T47D (cell line): ENCODE results near the gene INPP5J.

ENCODE experiments used
- DNase-seq, 2 experiments: peaks; one replicate each; pipeline versions ENCODE4 v3.0.0 to v3.0.0-alpha.2; 2011 to 2012; ENCODE audit warnings: low read depth in 1 of 2, low spot score in 1 of 2
- JUND ChIP-seq: IDR thresholded peaks from 2 replicates; pipeline ENCODE4 v1.6.1; 2012; ENCODE audit warnings: low read depth
- in situ Hi-C: cut with HindIII; loops from 2 replicates; pipeline ENCODE4 v1.10.0; 2016; ENCODE audit warnings: low sequenced_read_pairs, low pct_unique_long_range_greater_than_20kb

The INPP5J gene

GRCh38 chr22:31127181-31127772, 4.5 kb downstream of the INPP5J start:
- in situ Hi-C loops = no loop called here
- no peak for DNase-seq
- no peak for TF ChIP-seq JUND

DNA sequence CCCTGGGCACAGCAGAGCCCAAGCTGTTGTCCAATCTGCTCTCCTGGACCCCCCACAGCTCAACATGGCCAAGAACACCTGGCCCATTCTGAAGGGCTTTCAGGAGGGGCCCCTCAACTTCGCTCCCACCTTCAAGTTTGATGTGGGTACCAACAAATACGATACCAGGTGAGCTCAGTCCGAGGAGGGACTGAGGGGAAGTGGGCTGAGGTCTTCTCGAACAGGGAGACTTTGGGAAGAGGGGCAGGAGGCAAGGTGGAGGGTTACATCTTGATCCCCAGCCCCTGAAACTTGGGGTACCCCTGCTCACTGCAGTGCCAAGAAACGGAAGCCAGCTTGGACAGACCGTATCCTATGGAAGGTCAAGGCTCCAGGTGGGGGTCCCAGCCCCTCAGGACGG, 5.4 kb downstream of the INPP5J start:
- no peak for DNase-seq
- in situ Hi-C loops = no loop called here
- no peak for TF ChIP-seq JUND

- in situ Hi-C loops = no loop called here
- DNase-seq = peak in 1 of 2 experiments; percentile 85
- no peak for TF ChIP-seq JUND
Observed at GRCh38 chr22:31130873-31131272, 8.1 kb downstream of the INPP5J start.

GRCh38 chr22:31133911-31134310, 11.1 kb downstream of the INPP5J start:
- DNase-seq = no peak
- in situ Hi-C loops = no loop called here
- TF ChIP-seq JUND = no peak

DNA sequence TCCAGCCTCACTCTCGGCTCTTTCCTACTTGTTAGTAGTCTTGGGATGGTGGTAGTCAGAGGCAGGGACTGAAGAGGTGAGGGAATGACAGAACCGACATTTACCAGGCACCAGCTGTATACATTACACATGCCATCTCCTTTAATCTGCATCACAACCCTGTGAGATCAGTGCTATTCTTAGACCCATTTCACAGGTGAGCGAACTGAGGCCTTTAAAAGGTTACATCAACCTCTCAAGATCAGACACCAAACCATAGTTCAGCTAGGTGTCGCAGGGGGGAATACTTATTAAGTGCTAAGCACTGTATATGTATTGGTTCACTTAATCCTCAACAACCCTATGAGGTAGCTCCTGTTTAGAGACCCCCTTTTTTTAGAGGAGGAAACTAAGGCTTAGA, 11.9 kb downstream of the INPP5J start:
- no peak for DNase-seq
- TF ChIP-seq JUND = no peak
- in situ Hi-C loops = no loop called here

DNA sequence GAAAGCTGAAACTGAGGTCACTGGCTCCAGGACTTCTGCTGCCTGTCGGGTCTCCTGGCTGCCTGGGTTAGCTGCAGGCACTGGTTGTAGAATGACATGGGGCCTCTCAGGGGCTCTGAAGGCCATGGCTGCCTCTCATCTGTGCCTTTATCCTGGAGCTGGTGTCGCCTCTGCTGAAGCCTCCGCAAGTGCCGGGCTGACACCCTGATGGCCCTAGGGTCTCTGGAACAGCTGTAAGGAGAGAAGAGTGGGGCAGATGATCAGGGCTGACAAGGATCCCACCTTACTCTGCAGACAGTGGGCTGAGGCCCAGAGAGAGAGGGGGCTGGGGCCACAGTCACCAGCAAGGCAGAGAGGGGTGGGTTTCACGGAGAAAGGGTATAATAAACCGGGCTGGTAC, 12.9 kb downstream of the INPP5J start:
- in situ Hi-C loops = no loop called here
- TF ChIP-seq JUND = no peak
- no peak for DNase-seq

DNA sequence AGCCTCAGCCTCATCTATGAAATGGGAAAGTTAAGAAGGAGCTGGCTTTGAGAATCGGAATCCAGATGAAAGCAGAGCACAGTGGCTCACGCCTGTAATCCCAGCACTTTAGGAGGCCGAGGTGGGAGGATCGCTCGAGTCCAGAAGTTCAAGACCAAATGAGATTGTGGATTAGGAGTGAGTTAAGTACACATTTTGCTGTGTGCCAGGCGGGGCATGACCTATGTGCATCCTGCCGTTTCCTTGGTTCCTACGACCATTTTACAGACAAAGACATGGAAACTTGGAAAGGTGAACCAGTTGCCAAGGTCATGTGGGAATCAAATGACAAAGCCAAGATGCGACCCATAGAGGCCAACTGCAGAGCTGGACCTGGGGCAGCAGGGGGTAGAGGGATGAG, 13.4 kb downstream of the INPP5J start:
- TF ChIP-seq JUND = no peak
- no peak for DNase-seq
- in situ Hi-C loops = no loop called here

GRCh38 chr22:31136711-31137110, 13.9 kb downstream of the INPP5J start:
- no peak for TF ChIP-seq JUND
- DNase-seq = no peak
- in situ Hi-C loops = no loop called here

- in situ Hi-C loops = no loop called here
- TF ChIP-seq JUND = no peak
- DNase-seq = no peak
Observed at GRCh38 chr22:31137721-31138120, 15.0 kb downstream of the INPP5J start.

DNA sequence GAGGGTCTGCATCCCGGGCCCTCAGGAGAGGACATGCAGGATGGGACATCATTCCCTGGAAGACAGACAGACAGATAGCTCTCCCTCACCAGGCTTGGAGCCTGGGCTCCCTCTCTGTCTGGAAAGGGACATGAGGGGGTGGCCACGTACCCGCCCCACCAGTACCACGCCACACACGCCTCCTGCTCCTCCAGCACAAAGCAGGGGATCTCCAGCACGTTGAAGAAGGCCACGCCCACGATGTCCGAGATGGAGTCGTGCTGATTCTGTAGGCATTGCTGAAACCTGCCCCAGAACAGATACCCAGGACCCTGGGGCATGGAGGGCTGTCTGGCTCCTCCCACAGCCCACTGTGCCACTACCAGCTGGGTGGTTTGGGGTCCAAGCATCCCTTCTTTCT, 15.4 kb downstream of the INPP5J start:
- in situ Hi-C loops = no loop called here
- TF ChIP-seq JUND = no peak
- no peak for DNase-seq

DNA sequence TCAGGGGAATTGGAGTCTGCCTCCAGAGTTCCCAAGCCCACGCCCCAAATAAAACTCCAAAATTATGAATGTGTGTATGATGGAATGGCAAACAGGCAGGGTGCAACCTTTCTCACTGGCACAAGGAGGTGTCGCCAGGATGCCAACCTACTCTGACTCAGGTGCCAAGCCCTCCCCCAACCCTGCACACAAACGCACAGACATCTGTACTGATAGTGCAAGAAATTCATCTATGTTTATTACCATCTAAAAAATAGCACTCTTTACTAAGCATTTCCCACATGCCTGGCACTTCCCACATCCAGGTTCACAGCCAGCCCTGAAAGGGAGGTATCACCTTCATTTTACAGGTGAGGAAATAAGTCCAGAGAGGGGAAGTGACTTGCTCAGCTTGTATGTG, 16.3 kb downstream of the INPP5J start:
- in situ Hi-C loops = no loop called here
- TF ChIP-seq JUND = no peak
- DNase-seq = no peak

GRCh38 chr22:31139866-31140716, 17.3 kb downstream of the INPP5J start, which contains the start of gene PLA2G3:
TSS of gene PLA2G3 (minus strand) at chr22:31140508. CDS start at chr22:31140354, 154 bp downstream.
- in situ Hi-C loops = no loop called here
- no peak for TF ChIP-seq JUND
- DNase-seq = peak; percentile 52 to 86

DNA sequence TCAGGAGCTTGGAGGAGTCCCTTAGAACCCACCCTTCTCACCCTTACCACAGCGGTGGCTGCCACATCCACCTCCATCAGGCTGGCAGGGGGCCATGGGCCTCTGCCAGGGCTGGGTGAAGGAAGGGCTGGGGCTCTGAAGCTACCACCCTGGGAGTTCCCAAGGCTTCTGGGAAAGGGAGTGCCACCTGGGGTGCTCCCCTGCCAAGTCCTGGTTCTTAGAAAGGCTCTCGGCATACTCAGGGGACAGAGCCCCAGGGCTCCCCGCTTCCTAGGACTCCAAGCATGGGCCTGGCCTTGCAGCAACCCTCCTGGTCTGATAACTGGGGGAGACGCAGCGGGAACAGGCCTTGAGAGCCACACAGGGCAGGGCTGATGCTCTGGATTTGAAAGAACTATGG, 18.0 kb downstream of the INPP5J start:
- DNase-seq = no peak
- no peak for TF ChIP-seq JUND
- in situ Hi-C loops = no loop called here
